Neural cell (in vitro differentiated cells): ENCODE data around the gene TAGLN2. TPM values are rescaled to one million over a fixed set of nuclear protein-coding genes. Genes with fewer than 3 reads are reported as not detected.

Source experiments
- H2AFZ ChIP-seq: fragments of 200-600, 300-800 bp; sonication (generic), shearing (Covaris generic); 2 replicates; pipeline ENCODE4 v1.6.0; 2014; ENCODE audit warnings: low read depth, mild to moderate bottlenecking, antibody characterized with exemption, low read length, moderate library complexity
- H3F3A ChIP-seq: fragments of 200-600 bp; shearing (Covaris generic); 2 replicates; pipeline ENCODE4 v1.6.1; 2016; ENCODE audit warnings: mild to moderate bottlenecking, moderate library complexity, mixed read lengths, antibody characterized with exemption, low read length; ENCODE audit not compliant: insufficient read depth, poor library complexity, severe bottlenecking
- H3K27ac ChIP-seq: fragments of 200-600, 300-800 bp; sonication (generic), shearing (Covaris generic); 2 replicates; pipeline ENCODE4 v1.5.1; 2014; ENCODE audit warnings: mild to moderate bottlenecking, low read length, moderate library complexity
- H3K27me3 ChIP-seq: fragments of 300-800, 200-600 bp; sonication (generic), shearing (Covaris generic); 2 replicates; pipeline ENCODE4 v1.6.0; 2014; ENCODE audit warnings: mild to moderate bottlenecking, low read depth, low read length, moderate library complexity; ENCODE audit not compliant: insufficient read depth
- H3K36me3 ChIP-seq: fragments of 300-800, 200-600 bp; sonication (generic), shearing (Covaris generic); 2 replicates; pipeline ENCODE4 v1.5.1; 2014; ENCODE audit warnings: mild to moderate bottlenecking, antibody characterized with exemption, low read length, moderate library complexity; ENCODE audit not compliant: insufficient read depth
- H3K4me2 ChIP-seq: fragments of 300-800, 200-600 bp; sonication (generic), shearing (Covaris generic); 2 replicates; pipeline ENCODE4 v1.6.0; 2014; ENCODE audit warnings: mild to moderate bottlenecking, low read length
- H3K4me3 ChIP-seq: fragments of 300-800, 200-600 bp; sonication (generic), shearing (Covaris generic); 2 replicates; pipeline ENCODE4 v1.5.1; 2014; ENCODE audit warnings: mild to moderate bottlenecking, low read length, moderate library complexity
- H3K79me2 ChIP-seq: fragments of 200-600 bp; shearing (Covaris generic); replicated peaks from 2 replicates; pipeline ENCODE4 v1.6.0; 2014; ENCODE audit warnings: mild to moderate bottlenecking, low read length, moderate library complexity; ENCODE audit not compliant: insufficient read depth
- H3K9ac ChIP-seq: fragments of 300-800, 200-600 bp; sonication (generic), shearing (Covaris generic); 2 replicates; pipeline ENCODE4 v1.6.1; 2016; ENCODE audit warnings: mild to moderate bottlenecking, low read length, mixed read lengths
- H3K9me2 ChIP-seq: fragments of 200-600 bp; shearing (Covaris generic); 2 replicates; pipeline ENCODE4 v1.6.1; 2016; ENCODE audit warnings: mild to moderate bottlenecking, low read length, mixed read lengths; ENCODE audit not compliant: insufficient read depth
- H3K9me3 ChIP-seq: fragments of 200-600, 300-800 bp; sonication (generic), shearing (Covaris generic); 2 replicates; pipeline ENCODE4 v1.6.1; 2016; ENCODE audit warnings: mild to moderate bottlenecking, mixed run types, low read length, moderate library complexity, mixed read lengths
- H4K20me1 ChIP-seq: fragments of 200-600 bp; shearing (Covaris generic); 2 replicates; pipeline ENCODE4 v1.6.1; 2016; ENCODE audit warnings: mild to moderate bottlenecking, mixed run types; ENCODE audit not compliant: insufficient read depth
- CTCF ChIP-seq: fragments of 450-650 bp; IDR thresholded peaks from 2 replicates; pipeline ENCODE4 v1.5.1; 2014; ENCODE audit warnings: antibody characterized with exemption, mild to moderate bottlenecking, moderate library complexity; ENCODE audit not compliant: poor library complexity, severe bottlenecking
- EP300 ChIP-seq: fragments of 450-650 bp; conservative IDR thresholded peaks from 2 replicates; pipeline ENCODE4 v1.6.1; 2014; ENCODE audit warnings: antibody characterized with exemption, mild to moderate bottlenecking, moderate library complexity; ENCODE audit not compliant: poor library complexity, severe bottlenecking
- EZH2 ChIP-seq: fragments of 200-600, 300-800 bp; shearing (Covaris generic), sonication (generic); IDR thresholded peaks from 2 replicates; pipeline ENCODE4 v1.6.1; 2014; ENCODE audit warnings: antibody characterized with exemption, low read length, borderline replicate concordance, mild to moderate bottlenecking; ENCODE audit not compliant: insufficient read depth, poor library complexity, severe bottlenecking
- MXI1 ChIP-seq: fragments of 450-650 bp; conservative IDR thresholded peaks from 2 replicates; pipeline ENCODE4 v1.6.1; 2014; ENCODE audit warnings: antibody characterized with exemption, mild to moderate bottlenecking; ENCODE audit not compliant: poor library complexity, severe bottlenecking
- POLR2AphosphoS5 ChIP-seq: IDR thresholded peaks from 2 replicates; pipeline ENCODE4 v1.6.1; 2012
- RAD21 ChIP-seq: fragments of 450-650 bp; conservative IDR thresholded peaks from 2 replicates; pipeline ENCODE4 v1.6.1; 2014; ENCODE audit warnings: antibody characterized with exemption, mild to moderate bottlenecking, moderate library complexity
- REST ChIP-seq: IDR thresholded peaks from 2 replicates; pipeline ENCODE4 v1.6.1; 2012; ENCODE audit warnings: borderline replicate concordance
- SMC3 ChIP-seq: fragments of 450-650 bp; conservative IDR thresholded peaks from 2 replicates; pipeline ENCODE4 v1.6.1; 2014; ENCODE audit warnings: antibody characterized with exemption, mild to moderate bottlenecking, moderate library complexity; ENCODE audit not compliant: poor library complexity
- TAF1 ChIP-seq: IDR thresholded peaks from 2 replicates; pipeline ENCODE4 v1.6.1; 2012; ENCODE audit warnings: low read depth
- polyA plus RNA-seq: library from polyadenylated mRNA; depleted of rRNA; stranded (reverse); fragments of >200 nt; gene quantifications from 2 replicates; pipeline ENCODE4 v1.2.3, GENCODE V29; 2014

The TAGLN2 gene
- polyA plus RNA-seq, 1 donor from 2014 or later: 0.52 TPM

GRCh38 chr1:159919236-159919865 lies 6.0 kb downstream of the TAGLN2 start:
- TF ChIP-seq CTCF (no peak), EP300 (no peak)
- no peak overlapping the region for H3K9ac ChIP-seq
- no peak overlapping the region for H2AFZ ChIP-seq
- H3F3A ChIP-seq: no peaks in the 10 kb centered on the region
- no peak overlapping the region for H3K4me2 ChIP-seq
- no peak overlapping the region for H3K4me3 ChIP-seq
- no peaks in the 10 kb centered on the region for H4K20me1 ChIP-seq
- H3K36me3 ChIP-seq: no peaks in the 10 kb centered on the region
- no peaks in the 10 kb centered on the region for H3K9me3 ChIP-seq
- no peaks in the 10 kb centered on the region for H3K9me2 ChIP-seq
- no peak overlapping the region for H3K27ac ChIP-seq
- H3K27me3 ChIP-seq: peaks cover 4% of the 10 kb centered on the region
- H3K79me2 ChIP-seq: no peaks in the 10 kb centered on the region

GRCh38 chr1:159918352-159919200 lies 6.7 kb downstream of the TAGLN2 start:
- no peak overlapping the region for H3K27ac ChIP-seq
- no peak overlapping the region for H3K4me2 ChIP-seq

GRCh38 chr1:159917533-159918351 lies 7.6 kb downstream of the TAGLN2 start:
- no peak for TF ChIP-seq TAF1
- no peak for TF ChIP-seq SMC3
- TF ChIP-seq EP300: no peak
- TF ChIP-seq EZH2: no peak
- TF ChIP-seq REST: no peak
- TF ChIP-seq CTCF: no peak
- TF ChIP-seq RAD21: no peak
- TF ChIP-seq POLR2AphosphoS5: no peak
- no peak for TF ChIP-seq MXI1
- no peaks in the 10 kb centered on the region for H3K9me3 ChIP-seq
- no peak overlapping the region for H3K4me3 ChIP-seq
- no peak overlapping the region for H3K4me2 ChIP-seq
- H3F3A ChIP-seq: no peaks in the 10 kb centered on the region
- no peaks in the 10 kb centered on the region for H3K9me2 ChIP-seq
- H3K27ac ChIP-seq: no peak overlapping the region
- H2AFZ ChIP-seq: no peak overlapping the region
- H3K9ac ChIP-seq: no peak overlapping the region
- no peaks in the 10 kb centered on the region for H3K27me3 ChIP-seq
- no peaks in the 10 kb centered on the region for H3K79me2 ChIP-seq
- no peaks in the 10 kb centered on the region for H4K20me1 ChIP-seq
- no peaks in the 10 kb centered on the region for H3K36me3 ChIP-seq

More at GRCh38 chr1:159918352-159919200, 6.7 kb downstream of the TAGLN2 start:
- Histone ChIP-seq H3F3A (no peaks in the 10 kb centered on the region), H2AFZ (no peak overlapping the region), H4K20me1 (no peaks in the 10 kb centered on the region), H3K9me3 (no peaks in the 10 kb centered on the region), H3K36me3 (no peaks in the 10 kb centered on the region), H3K4me3 (no peak overlapping the region), H3K27me3 (no peaks in the 10 kb centered on the region), H3K9ac (no peak overlapping the region), H3K9me2 (no peaks in the 10 kb centered on the region), H3K79me2 (no peaks in the 10 kb centered on the region)
- TF ChIP-seq SMC3: no peak
- TF ChIP-seq POLR2AphosphoS5: no peak
- TF ChIP-seq TAF1: no peak
